Right ventricle myocardium inferior (tissue), 1 donor: Measurements from ENCODE around the gene SERINC3. TPM values are rescaled to one million over a fixed set of nuclear protein-coding genes. Genes with fewer than 3 reads are reported as not detected.

ENCODE experiments used
- ATAC-seq: fragments of 200-7000 bp; cut with Tn5 transposase; one replicate; pipeline ENCODE4 v1.9.1; 2020; ENCODE audit warnings: mild to moderate bottlenecking, moderate library complexity
- DNase-seq: peaks from one replicate; pipeline ENCODE4 v3.0.0; 2021; ENCODE audit errors: missing footprints
- intact Hi-C: fragments of 100-400 bp; cut with DNase I; formaldehyde crosslinking; loops from one replicate; pipeline ENCODE4 v1.11.0; 2022
- total RNA-seq: library from RNA; stranded (reverse); fragmentation: NEBNext Ultra II Directional; extraction: Animal tissue kit (Norgen Biotek cat#: 25700); gene quantifications from one replicate; pipeline ENCODE4 v1.2.1, GENCODE V29; 2021
- donor health status: DM: no; HTN: yes; CAD: no; lungs with severe emphysema.

SERINC3 gene
- total RNA-seq, 1 donor from 2014 or later: 82.4 TPM

DNA sequence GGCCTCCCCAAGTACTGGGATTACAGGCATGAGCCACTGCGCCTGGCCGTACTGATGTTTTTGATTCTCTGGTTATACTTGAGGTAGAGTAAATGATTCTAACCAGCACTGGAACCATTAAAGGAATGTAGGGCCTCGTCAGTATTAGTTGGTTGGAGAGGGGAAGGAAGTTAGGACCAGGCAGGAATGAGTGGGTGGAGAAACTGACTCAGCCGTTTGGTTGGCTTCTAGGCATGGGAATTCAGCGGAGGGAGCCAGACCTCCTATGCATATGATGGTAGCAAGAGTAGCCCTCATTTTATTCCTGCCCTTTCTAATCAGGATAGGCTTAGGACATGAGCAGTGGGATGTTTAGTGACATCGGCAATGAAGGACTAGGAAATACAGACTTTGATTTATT is 19.0 kb upstream of the SERINC3 start:
- intact Hi-C loops: no loop called here
- ATAC-seq: no peak
- no peak for DNase-seq

DNA sequence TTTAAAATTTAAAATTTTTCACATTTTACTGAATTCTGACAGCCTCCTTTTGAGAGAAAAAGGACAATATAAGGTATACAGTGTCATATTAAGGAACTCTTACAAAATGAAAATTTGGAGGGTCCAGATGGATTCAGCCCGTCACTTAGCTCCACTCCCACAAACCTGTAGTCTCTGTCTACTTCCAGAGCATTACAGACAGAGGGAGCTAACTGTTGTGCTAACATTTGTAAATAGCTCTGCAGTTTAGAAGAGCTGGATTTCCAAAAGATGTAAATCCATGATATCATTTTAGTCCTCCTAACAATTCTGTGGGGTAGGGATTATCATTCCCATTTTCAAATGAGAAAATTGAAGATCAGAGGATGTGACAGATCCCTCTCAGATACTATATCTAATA is 16.1 kb upstream of the SERINC3 start:
- ATAC-seq (no peak), DNase-seq (no peak)
- intact Hi-C loops: no loop called here

DNA sequence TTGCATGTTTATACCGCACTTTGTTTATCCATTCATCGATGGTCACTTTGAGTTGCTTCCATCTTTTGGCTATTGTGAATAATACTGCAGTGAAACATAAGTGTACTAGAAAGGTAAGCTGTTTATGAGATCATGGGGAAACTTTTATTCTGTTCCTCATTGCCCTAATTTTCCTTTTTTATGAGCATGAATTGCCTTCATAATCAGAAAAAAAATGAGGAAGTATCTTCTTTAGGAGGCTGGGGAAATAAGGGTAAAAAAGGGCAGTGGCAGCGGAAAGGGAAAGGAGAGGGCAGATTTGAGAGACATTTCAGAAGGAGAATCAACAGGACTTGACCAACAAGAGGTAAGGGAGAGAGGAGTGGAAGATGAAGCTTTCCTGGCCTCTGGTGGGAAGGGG is 14.3 kb upstream of the SERINC3 start:
- intact Hi-C loops: no loop called here
- no peak for ATAC-seq
- DNase-seq: no peak

DNA sequence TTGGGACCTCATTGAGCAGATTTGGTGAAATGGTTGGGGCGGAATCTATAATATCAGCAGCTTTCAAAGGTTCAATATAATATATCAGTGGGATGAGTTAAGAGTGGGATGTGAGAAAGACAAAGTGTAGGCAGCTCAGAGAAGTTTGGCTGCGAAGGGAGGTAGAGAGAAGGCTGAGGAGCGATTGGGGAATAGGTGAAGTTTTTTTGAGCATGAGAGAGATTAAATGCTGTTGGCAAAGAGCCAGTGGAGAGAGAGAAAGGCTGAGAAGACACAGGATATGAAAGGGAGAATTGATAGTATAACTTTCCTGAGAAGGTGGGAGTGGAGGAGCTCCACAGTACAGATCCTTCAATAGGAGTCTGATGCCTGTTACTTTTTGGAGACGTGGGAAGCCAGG is 12.1 kb upstream of the SERINC3 start:
- intact Hi-C loops: loop anchor here (5.0 kb wide), 2 partner anchors 38 to 153 kb away; no protein-coding TSS in a partner anchor
- no peak for DNase-seq
- no peak for ATAC-seq

DNA sequence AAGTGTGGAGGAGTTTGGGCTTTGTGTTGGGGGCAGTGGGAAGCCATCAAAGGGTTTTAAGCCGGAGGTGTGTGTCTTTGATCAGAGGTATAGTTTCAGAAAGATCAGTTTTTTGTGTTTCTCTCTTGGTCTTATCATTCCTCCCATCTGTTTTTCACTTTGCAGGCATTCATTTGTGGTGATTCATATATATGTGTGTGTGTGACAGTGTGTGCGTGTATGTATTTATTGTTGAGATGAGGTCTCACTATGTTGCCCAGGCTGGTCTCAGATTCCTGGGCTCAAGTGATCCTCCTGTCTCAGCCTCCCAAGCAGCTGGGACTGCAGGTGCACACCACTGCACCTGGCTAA is 11.1 kb upstream of the SERINC3 start:
- intact Hi-C loops: loop anchor here (1.0 to 5.0 kb wide), 3 partner anchors 39 to 154 kb away; no protein-coding TSS in a partner anchor
- DNase-seq: no peak
- ATAC-seq: no peak

DNA sequence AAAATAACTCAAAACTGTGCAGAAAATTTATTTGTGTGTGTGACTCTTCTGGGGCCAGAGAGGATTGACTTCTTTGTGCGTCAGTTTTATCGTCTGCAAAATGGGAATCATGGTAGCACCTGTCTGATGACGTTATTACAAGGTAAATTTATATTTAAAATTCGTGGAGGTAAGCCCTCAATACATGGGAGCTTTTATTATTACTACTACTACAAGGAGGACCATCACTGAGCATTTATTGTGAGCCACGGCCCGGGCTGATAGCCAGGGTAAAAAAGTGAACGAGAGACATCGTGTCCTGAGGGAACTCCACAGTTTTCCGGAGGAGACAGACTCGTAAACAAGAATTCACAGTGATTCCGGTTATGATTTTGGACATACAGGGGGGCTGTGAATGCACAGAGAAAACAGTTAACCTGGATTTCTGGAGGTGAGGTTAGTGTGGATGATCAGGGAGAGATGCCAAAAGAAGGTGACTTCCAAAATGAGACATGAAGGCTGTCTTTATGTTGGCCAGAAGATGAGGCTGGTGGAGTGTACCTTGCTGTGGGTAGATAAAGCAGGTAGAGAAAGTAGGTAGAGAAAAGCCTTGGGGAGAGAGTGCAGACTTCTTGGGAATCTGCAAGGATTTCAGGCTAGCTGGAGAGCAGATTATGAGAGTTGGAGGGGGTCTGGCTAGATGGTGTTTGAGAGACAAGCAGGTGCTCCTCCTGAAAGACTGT is 10.6 kb upstream of the SERINC3 start:
- intact Hi-C loops: loop anchor here (1.0 to 5.0 kb wide), 3 partner anchors 40 to 155 kb away; no protein-coding TSS in a partner anchor
- ATAC-seq (peak; percentile 53), DNase-seq (no peak)

DNA sequence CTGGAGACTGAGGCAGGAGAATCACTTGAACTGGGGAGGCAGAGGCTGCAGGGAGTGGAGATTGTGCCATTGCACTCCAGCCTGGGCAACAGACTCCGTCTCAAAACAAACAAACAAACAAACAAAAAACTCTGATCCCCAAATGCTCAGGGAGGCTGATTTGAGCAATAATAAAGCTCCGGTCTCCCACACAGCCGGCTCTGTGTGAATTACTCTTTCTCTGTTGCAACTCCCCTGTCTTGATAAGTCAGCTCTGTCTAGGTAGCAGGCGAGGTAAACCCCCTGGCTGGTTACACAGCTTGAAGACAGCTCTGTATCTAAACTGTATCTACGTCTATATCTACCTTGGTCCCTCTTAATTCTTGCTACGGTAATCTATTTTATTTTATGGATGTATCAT is 6.4 kb upstream of the SERINC3 start:
- ATAC-seq: no peak
- intact Hi-C loops: no loop called here
- DNase-seq: no peak

DNA sequence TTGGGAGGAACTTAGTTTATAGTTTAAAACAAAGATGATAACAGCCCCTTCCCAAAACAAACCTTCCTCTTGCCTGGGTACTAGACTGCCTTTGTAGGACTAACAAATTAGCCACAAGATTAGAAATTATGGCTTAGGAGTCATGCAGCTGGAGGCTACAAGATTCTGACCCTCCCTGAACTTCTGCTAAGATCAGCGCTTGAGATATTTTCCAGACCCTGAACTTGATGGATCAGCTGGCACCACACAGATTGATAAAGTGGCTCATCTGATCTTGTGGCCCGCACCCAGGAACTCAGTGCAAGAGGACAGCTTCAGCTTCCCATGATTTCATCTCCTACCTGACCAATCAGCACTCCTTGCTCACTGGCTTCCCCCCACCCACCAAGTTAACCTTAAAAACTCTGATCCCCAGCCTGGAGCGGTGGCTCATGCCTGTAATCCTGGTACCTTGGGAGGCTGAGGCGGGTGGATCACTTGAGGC is 5.9 kb upstream of the SERINC3 start:
- ATAC-seq: no peak

DNA sequence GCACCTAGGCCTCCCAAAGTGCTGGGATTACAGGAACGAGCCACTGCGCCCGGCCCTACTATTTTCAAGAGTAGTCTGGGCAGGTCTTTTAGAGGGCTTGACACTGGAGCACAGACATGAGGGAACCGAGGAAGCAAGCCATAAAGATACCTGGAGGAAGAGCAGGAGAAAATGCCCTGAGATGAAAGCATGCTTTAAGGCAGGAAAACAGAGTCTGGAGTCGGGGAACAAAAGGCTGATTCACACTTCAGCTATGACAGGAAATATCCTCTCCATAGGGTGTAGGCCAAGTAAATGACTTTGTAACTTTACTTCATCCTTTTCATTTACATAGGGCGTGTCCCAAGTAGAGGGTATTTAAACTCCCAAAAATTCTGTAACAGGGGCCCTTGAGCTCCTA is 4.3 kb upstream of the SERINC3 start:
- DNase-seq: no peak
- ATAC-seq: no peak
- intact Hi-C loops: no loop called here

More for the DNA sequence above, 5.9 kb upstream of the SERINC3 start:
- no peak for DNase-seq
- intact Hi-C loops: no loop called here

DNA sequence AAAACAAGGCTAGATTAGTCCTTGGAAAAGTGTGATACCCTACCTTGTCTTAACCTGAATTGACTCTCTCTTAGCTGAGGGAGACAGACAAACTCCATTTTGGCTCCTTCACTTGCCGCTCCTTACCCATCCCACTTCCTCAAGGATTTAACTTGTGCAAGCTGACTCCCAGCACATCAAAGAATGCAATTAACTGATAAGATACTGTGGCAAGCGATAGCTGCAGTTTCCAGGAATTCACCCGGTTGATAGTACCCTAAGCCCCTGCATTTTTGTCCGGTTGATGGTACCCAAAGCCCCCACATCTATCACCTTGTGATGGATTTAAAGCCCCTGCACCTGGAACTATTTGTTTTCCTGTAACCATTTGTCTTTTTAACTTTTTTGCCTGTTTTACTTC is 1.9 kb upstream of the SERINC3 start:
- no peak for ATAC-seq
- no peak for DNase-seq
- intact Hi-C loops: no loop called here

DNA sequence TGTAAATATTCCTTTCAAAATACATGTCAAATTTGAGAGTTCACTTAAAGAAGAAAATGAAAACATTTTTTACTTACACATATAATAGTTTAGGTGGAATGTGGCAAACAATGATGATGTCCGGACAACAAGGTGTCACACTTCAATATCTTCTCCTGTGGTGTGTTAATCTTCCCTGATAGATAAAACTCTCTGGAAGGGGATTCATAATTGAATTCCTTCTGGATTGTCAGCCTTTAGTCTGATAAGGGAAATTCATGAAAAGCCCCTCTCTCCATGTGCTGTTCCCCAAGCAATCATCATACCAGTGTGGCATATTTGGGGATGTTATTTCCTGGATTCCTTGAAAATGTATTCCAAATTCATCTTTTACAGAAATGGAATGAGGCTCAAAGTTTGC is 971 bp upstream of the SERINC3 start:
- intact Hi-C loops: no loop called here
- no peak for ATAC-seq
- no peak for DNase-seq

DNA sequence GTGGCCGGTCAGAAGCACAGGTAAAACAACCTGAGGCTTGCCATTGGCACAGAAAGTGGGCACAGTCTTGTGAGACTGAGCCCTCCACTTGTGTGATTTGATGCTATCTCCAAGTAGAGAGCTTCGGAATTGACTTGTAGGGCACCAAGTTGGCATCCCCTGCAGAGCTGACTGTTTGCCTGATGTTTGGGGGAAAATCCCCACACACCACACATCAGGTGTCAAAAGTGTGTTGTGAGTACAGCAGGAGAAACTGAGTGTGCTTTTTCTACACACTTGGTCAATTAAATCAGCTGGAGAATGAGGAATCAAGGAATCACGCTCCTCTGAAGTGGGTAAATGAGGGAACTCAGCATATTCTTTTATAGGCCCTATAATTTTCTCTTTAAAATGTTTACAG is 989 bp downstream of the SERINC3 start:
- intact Hi-C loops: no loop called here
- ATAC-seq (no peak), DNase-seq (no peak)

DNA sequence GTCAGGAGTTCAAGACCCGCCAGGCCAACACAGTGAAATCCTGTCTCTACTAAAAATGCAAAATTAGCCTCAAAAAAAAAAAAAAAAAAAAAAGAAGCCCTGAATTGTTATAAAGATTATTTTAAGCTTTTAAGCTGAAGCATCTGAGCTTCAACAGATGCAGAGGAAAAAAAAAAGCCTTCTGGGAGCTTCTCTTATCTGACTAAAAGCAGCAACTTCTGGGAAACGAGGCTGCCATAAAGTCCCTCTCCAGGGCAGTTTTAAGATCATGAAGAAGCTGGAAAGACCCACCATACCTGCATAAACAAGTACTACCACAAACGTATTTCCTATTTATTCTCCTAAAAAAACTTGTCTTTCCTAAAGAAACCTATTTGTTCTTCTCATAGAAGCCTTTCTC is 3.6 kb downstream of the SERINC3 start:
- intact Hi-C loops: no loop called here
- ATAC-seq (no peak), DNase-seq (no peak)

DNA sequence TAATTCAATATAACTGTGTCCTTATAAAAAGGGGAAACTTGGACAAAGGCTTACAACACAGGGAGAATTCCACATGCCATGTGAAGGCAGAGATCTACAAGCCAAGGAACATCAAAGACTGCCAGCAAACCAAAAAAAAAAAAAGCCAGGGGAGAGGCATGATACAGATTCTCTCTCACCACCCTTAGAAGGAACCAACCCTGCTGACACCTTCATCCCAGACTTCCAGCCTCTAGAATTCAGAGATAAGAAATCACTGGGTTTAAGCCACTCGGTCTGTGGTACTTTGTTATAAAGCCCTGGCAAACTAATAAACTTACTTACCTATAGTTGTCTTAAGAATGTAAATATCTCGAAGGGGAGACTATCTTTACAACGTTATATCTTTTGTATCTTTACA is 4.4 kb downstream of the SERINC3 start:
- intact Hi-C loops: no loop called here
- no peak for ATAC-seq

DNA sequence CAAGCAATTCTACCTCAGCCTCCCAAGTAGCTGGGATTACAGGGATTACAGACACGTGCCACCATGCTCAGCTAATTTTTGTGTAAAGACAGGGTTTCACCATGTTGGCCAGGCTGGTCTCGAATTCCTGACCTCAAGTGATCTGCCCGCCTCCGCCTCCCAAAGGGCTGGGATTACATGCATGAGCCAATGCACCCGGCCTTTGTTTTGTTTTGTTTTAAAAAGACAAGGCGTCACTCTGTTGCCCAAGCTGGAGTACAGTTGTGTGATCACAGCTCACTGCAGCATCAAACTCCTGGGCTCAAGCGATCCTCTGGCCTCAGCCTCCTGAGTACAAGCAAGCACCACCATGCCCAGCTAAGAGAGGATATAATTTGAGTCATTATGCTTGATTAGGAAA is 5.4 kb downstream of the SERINC3 start:
- intact Hi-C loops: no loop called here
- ATAC-seq (no peak), DNase-seq (no peak)

More for the DNA sequence above, 4.4 kb downstream of the SERINC3 start:
- no peak for DNase-seq

DNA sequence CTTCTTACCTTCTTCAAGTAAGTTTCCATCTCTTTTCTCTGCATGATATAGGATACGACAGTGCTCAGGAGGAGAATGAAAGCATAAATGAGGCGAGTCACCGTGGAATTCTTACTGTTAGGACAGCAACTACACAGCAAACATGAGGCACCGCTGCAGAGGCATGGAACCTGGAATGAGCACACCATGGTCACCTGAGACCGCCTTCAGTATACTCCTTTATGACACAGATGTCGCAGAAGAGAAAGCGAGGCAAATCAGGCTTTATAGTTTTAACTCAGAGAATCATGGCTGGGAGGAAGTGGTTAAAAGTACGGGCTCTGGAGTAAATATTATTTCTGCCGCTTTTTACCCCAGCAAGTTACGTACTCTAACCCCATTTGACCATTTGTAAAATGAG is 8.0 kb downstream of the SERINC3 start:
- intact Hi-C loops: no loop called here
- no peak for ATAC-seq
- no peak for DNase-seq

DNA sequence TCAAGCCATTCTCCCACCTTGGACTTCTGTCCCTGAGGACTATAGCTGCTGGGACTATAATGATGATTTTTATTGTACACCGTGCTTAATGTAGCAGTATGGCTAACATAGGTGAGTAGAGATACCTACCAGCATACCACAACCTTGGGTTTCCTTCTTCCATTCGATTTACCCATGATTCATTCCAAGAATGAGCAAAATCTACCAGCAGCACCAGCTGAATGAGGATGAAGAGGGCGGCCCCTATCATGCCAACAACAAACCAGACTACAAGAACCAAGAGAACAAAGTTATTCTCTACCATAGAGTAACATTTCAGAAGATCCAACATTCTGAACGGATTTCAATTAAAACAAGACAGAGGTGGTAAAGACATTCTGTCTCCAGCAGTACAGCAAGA is 12.1 kb downstream of the SERINC3 start:
- no peak for DNase-seq
- intact Hi-C loops: no loop called here
- no peak for ATAC-seq

DNA sequence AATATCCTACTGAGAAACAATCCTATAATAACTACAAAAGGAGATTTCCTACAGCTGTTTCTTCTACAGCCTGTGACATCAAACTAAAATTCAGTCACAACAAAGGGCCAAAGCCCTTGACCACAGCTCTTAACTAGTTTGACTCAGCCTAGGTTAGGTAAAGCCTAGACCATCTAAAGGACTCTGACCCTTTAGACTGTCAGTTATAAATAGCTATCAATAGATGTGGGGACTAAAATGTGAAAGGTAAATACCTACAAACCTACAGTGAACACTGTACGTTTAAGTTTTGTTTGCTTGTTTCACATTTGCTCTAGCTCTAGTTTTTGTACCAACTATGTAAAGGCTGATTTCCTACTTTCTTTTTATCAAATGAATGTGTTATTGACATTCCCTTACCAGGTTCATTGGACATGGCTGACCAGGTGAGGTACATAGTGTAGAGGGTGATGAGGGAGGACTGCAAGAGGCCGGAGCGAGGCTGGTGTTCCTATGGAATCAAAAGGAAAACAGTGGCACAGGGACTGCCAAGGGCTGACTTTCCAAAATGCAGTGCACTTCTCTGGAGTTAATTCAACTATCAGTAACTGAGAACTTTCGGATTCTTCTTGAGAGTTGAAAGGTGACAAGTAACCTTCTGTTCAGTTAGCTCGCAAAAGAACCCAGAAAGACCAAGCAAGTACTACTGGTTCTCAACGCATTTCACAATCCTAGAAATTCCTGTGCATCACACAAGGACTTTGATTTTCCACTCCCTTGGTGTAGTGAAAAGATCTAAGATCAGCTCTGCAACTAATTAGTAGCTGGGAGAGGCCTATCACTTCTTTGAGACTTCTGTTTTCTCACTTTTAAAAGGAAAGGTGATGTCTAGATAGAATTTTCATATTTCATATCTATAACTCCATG is 17.2 kb downstream of the SERINC3 start:
- ATAC-seq (no peak), DNase-seq (no peak)
- intact Hi-C loops: no loop called here

DNA sequence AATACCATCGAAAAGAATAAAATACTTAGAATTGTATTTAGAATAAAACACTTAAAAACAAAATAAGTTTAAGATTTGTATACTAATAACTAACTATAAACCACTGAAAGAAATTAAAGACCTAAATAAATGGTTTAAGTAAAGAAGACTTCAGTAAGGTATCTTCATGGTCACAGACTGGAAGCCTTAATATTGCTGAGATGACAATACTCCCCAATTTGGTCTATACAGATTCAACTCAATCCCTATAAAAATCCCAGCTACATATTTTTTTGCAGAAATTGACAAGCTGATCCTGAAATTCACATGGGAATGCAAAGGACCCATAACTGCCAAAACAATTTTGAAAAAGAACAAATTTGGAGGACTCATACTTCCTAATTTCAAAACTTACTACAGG is 18.9 kb downstream of the SERINC3 start:
- intact Hi-C loops: no loop called here
- ATAC-seq (no peak), DNase-seq (no peak)

DNA sequence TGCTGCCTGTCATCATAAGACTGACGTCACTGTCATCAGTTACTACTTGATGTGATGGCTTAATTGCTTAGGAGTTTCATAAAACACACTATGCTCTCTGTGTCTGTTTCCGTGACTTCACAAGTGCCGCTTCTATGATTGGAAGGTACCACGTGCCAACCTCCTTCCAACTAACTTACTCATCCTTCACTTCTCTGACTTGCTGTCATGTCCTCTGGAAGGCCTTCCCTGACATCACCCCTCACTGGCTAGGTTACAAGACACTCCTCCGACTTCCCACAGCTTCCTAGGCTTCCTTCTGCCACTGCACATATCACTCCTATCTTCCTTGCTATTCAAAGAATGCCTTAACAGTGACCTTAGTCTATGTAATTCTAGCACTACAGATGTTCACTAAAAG is 20.4 kb downstream of the SERINC3 start:
- DNase-seq (no peak), ATAC-seq (no peak)
- intact Hi-C loops: no loop called here
